Cerebellar nuclear complex (tissue), 1 donor: ENCODE results near the gene CEP43.
"Not testable (repeated sequence)": the region's sequence is repeated elsewhere in the genome, so short reads cannot be mapped to it uniquely, and the experiment has no call there.

ENCODE experiments used
- DNase-seq, 2 experiments: peaks; one replicate each; lab custom pipeline; 2025; lab: John Stamatoyannopoulos, UW

CEP43 gene

GRCh38 chr6:166999145-166999883 lies at the start of gene CEP43:
Gene CEP43 (plus strand): TSS chr6:166999397. CDS start chr6:166999413, 16 bp downstream.
- DNase-seq, result peak; percentile 67 to 76

GRCh38 chr6:166949528-166950442 lies 49.4 kb upstream of the CEP43 start:
- DNase-seq, result no peak

- no peak for DNase-seq
These were observed 48.8 kb upstream of the CEP43 start for GRCh38 chr6:166950443-166950821.

- DNase-seq, result not testable (repeated sequence)
These were observed 48.1 kb upstream of the CEP43 start for GRCh38 chr6:166950892-166951669.

GRCh38 chr6:166951670-166952060 lies 47.5 kb upstream of the CEP43 start:
- no peak for DNase-seq

- DNase-seq, result no peak
These were observed 47.1 kb upstream of the CEP43 start for GRCh38 chr6:166952121-166952520.

GRCh38 chr6:166952567-166953486 lies 46.4 kb upstream of the CEP43 start:
- DNase-seq, result no peak

GRCh38 chr6:166954118-166954713 lies 45.0 kb upstream of the CEP43 start:
- DNase-seq, result no peak

- no peak for DNase-seq
These were observed 43.9 kb upstream of the CEP43 start for GRCh38 chr6:166955121-166955864.

GRCh38 chr6:166955865-166956443 lies 43.2 kb upstream of the CEP43 start:
- DNase-seq, result no peak

GRCh38 chr6:166956444-166957086 lies 42.6 kb upstream of the CEP43 start, which contains the start of gene RNASET2:
Gene RNASET2 (minus strand): TSS chr6:166956550. CDS start chr6:166956182, 368 bp downstream.
- peak; percentile 22 to 50 for DNase-seq

GRCh38 chr6:166957087-166957804 lies 42.0 kb upstream of the CEP43 start:
- no peak for DNase-seq

- DNase-seq, result no peak
These were observed 41.5 kb upstream of the CEP43 start for GRCh38 chr6:166957805-166958076.

- no peak for DNase-seq
These were observed 40.0 kb upstream of the CEP43 start for GRCh38 chr6:166958926-166959861.

- no peak for DNase-seq
These were observed 39.1 kb upstream of the CEP43 start for GRCh38 chr6:166959911-166960608.

GRCh38 chr6:166960609-166960978 lies 38.6 kb upstream of the CEP43 start:
- DNase-seq, result no peak

- no peak for DNase-seq
These were observed 32.9 kb upstream of the CEP43 start for GRCh38 chr6:166966268-166966667.
